ENCODE results near the gene MAGI2. TPM values are rescaled to one million over a fixed set of nuclear protein-coding genes. Genes with fewer than 3 reads are reported as not detected.

MAGI2 gene
- total RNA-seq, 1 donor from 2014 or later: 5.4 TPM

DNA sequence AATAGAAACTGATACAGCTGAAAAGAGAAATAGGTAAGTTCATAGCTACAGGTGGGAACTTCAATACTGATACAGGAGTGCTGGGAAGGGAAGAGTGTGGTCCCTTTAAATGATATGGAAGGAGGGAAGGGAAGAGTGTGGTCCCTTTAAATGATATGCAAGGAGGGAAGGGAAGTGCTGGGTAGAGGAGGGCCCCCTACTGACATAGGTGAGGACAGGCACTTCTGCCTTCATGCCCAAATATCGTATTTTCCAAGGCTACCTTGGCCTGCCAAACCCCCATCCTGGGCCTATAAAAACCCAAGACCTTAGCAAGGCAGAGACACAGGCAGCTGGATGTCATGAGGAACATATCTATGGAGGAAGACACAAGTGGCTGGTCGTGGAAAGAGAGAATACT lies 92.3 kb downstream of the MAGI2 start:
- Mint-ChIP-seq H3K27ac (ENCODE audit: unreplicated experiment) (no peak overlapping the region), H3K27me3 (ENCODE audit: low read depth, unreplicated experiment) (no peaks in the 10 kb centered on the region), H3K9me3 (ENCODE audit: unreplicated experiment) (peaks cover 2% of the 10 kb centered on the region), H3K36me3 (ENCODE audit: low read depth, unreplicated experiment) (no peaks in the 10 kb centered on the region), H3K4me3 (ENCODE audit: unreplicated experiment) (no peak overlapping the region), H3K4me1 (ENCODE audit: low read depth, unreplicated experiment) (no peaks in the 10 kb centered on the region)
- FAIRE-seq (no peak), DNase-seq (ENCODE audit: low read depth) (no peak)
- Histone ChIP-seq H3K27ac (ENCODE audit: low read depth, low read length) (no peak overlapping the region), H3K4me1 (ENCODE audit: insufficient read depth, low read length) (no peaks in the 10 kb centered on the region), H4K20me1 (ENCODE audit: insufficient read depth, low read length) (no peaks in the 10 kb centered on the region), H3K4me3 (ENCODE audit: insufficient read depth, low read depth, low read length) (no peak overlapping the region), H3K79me2 (ENCODE audit: insufficient read depth, low read length) (no peaks in the 10 kb centered on the region), H2AFZ (ENCODE audit: low read depth, low read length) (no peak overlapping the region), H3K4me2 (ENCODE audit: low read length) (no peak overlapping the region), H3K36me3 (ENCODE audit: insufficient read depth, low read length) (no peaks in the 10 kb centered on the region), H3K9me3 (ENCODE audit: insufficient read depth, low read depth, low read length) (no peaks in the 10 kb centered on the region), H3K9ac (ENCODE audit: low read length) (no peak overlapping the region), H3K27me3 (ENCODE audit: insufficient read depth, low read length) (no peaks in the 10 kb centered on the region)
- TF ChIP-seq EZH2 (IDR thresholded peaks at IDR 0.05; ENCODE audit: insufficient read depth, low read length): no peak
- TF ChIP-seq, protein P1, sequence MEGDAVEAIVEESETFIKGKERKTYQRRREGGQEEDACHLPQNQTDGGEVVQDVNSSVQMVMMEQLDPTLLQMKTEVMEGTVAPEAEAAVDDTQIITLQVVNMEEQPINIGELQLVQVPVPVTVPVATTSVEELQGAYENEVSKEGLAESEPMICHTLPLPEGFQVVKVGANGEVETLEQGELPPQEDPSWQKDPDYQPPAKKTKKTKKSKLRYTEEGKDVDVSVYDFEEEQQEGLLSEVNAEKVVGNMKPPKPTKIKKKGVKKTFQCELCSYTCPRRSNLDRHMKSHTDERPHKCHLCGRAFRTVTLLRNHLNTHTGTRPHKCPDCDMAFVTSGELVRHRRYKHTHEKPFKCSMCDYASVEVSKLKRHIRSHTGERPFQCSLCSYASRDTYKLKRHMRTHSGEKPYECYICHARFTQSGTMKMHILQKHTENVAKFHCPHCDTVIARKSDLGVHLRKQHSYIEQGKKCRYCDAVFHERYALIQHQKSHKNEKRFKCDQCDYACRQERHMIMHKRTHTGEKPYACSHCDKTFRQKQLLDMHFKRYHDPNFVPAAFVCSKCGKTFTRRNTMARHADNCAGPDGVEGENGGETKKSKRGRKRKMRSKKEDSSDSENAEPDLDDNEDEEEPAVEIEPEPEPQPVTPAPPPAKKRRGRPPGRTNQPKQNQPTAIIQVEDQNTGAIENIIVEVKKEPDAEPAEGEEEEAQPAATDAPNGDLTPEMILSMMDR (IDR thresholded peaks at IDR 0.05; ENCODE audit: insufficient read depth, low read depth, low read length): no peak

- H3K27me3 Mint-ChIP-seq (ENCODE audit: low read depth, unreplicated experiment): no peaks in the 10 kb centered on the region
- DNase-seq (ENCODE audit: low read depth) (no peak), FAIRE-seq (no peak)
- no peak overlapping the region for H3K4me3 Mint-ChIP-seq (ENCODE audit: unreplicated experiment)
- no peaks in the 10 kb centered on the region for H3K79me2 ChIP-seq (ENCODE audit: insufficient read depth, low read length)
- H3K9ac ChIP-seq (ENCODE audit: low read length): no peak overlapping the region
- H3K4me3 ChIP-seq (ENCODE audit: insufficient read depth, low read depth, low read length): no peak overlapping the region
- H3K4me1 Mint-ChIP-seq (ENCODE audit: low read depth, unreplicated experiment): no peaks in the 10 kb centered on the region
- no peaks in the 10 kb centered on the region for H3K36me3 ChIP-seq (ENCODE audit: insufficient read depth, low read length)
- H2AFZ ChIP-seq (ENCODE audit: low read depth, low read length): no peak overlapping the region
- peaks cover 2% of the 10 kb centered on the region for H3K9me3 Mint-ChIP-seq (ENCODE audit: unreplicated experiment)
- H4K20me1 ChIP-seq (ENCODE audit: insufficient read depth, low read length): no peaks in the 10 kb centered on the region
- peaks cover 2% of the 10 kb centered on the region for H3K36me3 Mint-ChIP-seq (ENCODE audit: low read depth, unreplicated experiment)
- H3K27ac Mint-ChIP-seq (ENCODE audit: unreplicated experiment): no peak overlapping the region
- H3K27ac ChIP-seq (ENCODE audit: low read depth, low read length): no peak overlapping the region
- H3K4me2 ChIP-seq (ENCODE audit: low read length): no peak overlapping the region
- no peak for TF ChIP-seq EZH2 (IDR thresholded peaks at IDR 0.05; ENCODE audit: insufficient read depth, low read length)
- TF ChIP-seq, protein P1 (IDR thresholded peaks at IDR 0.05; ENCODE audit: insufficient read depth, low read depth, low read length): no peak
- no peaks in the 10 kb centered on the region for H3K4me1 ChIP-seq (ENCODE audit: insufficient read depth, low read length)
- no peaks in the 10 kb centered on the region for H3K9me3 ChIP-seq (ENCODE audit: insufficient read depth, low read depth, low read length)
- H3K27me3 ChIP-seq (ENCODE audit: insufficient read depth, low read length): no peaks in the 10 kb centered on the region
Measured at GRCh38 chr7:79359827-79360226, 93.6 kb downstream of the MAGI2 start.

- TF ChIP-seq EZH2 (IDR thresholded peaks at IDR 0.05; ENCODE audit: insufficient read depth, low read length): no peak
- TF ChIP-seq, protein P1 (IDR thresholded peaks at IDR 0.05; ENCODE audit: insufficient read depth, low read depth, low read length): no peak
- no peak overlapping the region for H3K4me3 ChIP-seq (ENCODE audit: insufficient read depth, low read depth, low read length)
- DNase-seq (ENCODE audit: low read depth): no peak
- H3K9me3 Mint-ChIP-seq (ENCODE audit: unreplicated experiment): peaks cover 2% of the 10 kb centered on the region
- FAIRE-seq: peak; percentile 20
- H3K4me2 ChIP-seq (ENCODE audit: low read length): no peak overlapping the region
- H3K9ac ChIP-seq (ENCODE audit: low read length): no peak overlapping the region
- H3K9me3 ChIP-seq (ENCODE audit: insufficient read depth, low read depth, low read length): no peaks in the 10 kb centered on the region
- H4K20me1 ChIP-seq (ENCODE audit: insufficient read depth, low read length): no peaks in the 10 kb centered on the region
- no peaks in the 10 kb centered on the region for H3K4me1 ChIP-seq (ENCODE audit: insufficient read depth, low read length)
- peaks cover 2% of the 10 kb centered on the region for H3K36me3 Mint-ChIP-seq (ENCODE audit: low read depth, unreplicated experiment)
- no peak overlapping the region for H3K27ac ChIP-seq (ENCODE audit: low read depth, low read length)
- H3K27ac Mint-ChIP-seq (ENCODE audit: unreplicated experiment): no peak overlapping the region
- H3K4me3 Mint-ChIP-seq (ENCODE audit: unreplicated experiment): no peak overlapping the region
- H2AFZ ChIP-seq (ENCODE audit: low read depth, low read length): no peak overlapping the region
- no peaks in the 10 kb centered on the region for H3K27me3 Mint-ChIP-seq (ENCODE audit: low read depth, unreplicated experiment)
- H3K27me3 ChIP-seq (ENCODE audit: insufficient read depth, low read length): no peaks in the 10 kb centered on the region
- no peaks in the 10 kb centered on the region for H3K36me3 ChIP-seq (ENCODE audit: insufficient read depth, low read length)
- peaks cover 5% of the 10 kb centered on the region for H3K4me1 Mint-ChIP-seq (ENCODE audit: low read depth, unreplicated experiment)
- no peaks in the 10 kb centered on the region for H3K79me2 ChIP-seq (ENCODE audit: insufficient read depth, low read length)
Measured at GRCh38 chr7:79357101-79357500, 96.4 kb downstream of the MAGI2 start.

Measured in astrocyte (in vitro differentiated cells and primary cell).